Germinal center (tissue), 1 donor: ENCODE data around the gene LCN9.

Experiments used
- DNase-seq: peaks from one replicate; pipeline ENCODE4 v3.0.0; 2012; ENCODE audit warnings: mixed read lengths, low spot score

The LCN9 gene

DNA sequence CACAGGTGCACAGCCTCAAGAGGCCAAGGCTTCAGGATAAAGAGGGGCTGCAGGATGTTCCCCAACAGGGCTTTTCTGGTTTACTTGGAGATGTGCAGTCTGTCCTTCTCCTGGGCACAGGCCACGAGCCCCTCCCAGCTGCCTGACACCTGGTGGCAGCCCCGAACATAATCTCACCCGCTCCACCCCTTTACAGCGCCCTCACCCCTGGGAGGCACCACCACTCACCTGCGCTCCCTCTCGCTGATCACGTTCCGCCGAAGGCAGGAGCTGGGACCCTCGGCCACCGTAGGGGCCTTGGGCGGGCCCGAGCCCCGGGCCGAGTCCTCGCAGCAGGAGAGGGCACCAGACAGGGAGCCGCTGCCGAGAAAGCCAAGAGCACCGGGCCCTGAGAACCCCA is 35.7 kb downstream of the LCN9 start:
- DNase-seq, result no peak

DNA sequence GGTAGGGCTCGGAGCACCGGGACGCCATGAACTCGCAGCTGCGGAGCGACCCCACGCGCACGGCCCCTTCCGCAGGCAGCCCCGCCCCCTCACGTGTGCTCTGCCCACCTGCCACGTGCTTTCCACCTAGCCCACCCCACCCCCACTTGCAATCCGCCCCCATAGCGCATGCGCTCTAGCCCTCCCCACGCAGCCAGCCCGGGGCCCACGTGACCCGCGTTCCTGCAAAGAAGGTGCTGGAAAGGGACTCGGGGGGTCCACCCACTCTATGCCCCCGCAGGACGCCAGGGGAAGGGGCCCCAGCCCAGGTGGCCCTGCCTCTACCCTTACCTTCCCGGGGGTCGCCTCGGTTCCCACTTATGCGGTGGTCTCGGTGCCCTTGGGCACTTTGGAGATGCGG is 36.3 kb downstream of the LCN9 start, which contains the start of gene SOHLH1:
SOHLH1 (minus strand) TSS at position 42 of the 400 bp plus-strand sequence; CDS start at position 28, 14 bp downstream.
- DNase-seq, result no peak

DNA sequence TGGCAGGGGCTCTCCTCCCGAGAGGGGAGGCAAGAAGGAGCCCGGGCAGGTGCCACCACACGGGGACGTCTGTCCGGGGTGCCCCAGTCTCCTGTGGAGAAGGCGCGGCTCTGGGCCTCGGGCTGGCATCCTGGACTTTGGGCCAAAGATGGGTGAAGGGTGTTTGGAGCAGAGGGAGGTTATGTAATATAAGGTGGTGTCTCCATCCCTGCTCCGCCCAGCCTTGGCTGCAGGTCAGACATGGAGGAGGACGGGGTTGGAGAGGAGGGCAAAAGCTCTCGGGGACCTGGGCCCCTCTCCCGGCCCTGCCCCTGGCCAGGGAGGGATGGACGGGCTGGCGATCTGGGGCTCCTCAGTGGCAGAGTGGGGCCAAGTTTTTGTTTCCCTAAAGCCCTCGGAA is 37.4 kb downstream of the LCN9 start:
- DNase-seq, result no peak

DNA sequence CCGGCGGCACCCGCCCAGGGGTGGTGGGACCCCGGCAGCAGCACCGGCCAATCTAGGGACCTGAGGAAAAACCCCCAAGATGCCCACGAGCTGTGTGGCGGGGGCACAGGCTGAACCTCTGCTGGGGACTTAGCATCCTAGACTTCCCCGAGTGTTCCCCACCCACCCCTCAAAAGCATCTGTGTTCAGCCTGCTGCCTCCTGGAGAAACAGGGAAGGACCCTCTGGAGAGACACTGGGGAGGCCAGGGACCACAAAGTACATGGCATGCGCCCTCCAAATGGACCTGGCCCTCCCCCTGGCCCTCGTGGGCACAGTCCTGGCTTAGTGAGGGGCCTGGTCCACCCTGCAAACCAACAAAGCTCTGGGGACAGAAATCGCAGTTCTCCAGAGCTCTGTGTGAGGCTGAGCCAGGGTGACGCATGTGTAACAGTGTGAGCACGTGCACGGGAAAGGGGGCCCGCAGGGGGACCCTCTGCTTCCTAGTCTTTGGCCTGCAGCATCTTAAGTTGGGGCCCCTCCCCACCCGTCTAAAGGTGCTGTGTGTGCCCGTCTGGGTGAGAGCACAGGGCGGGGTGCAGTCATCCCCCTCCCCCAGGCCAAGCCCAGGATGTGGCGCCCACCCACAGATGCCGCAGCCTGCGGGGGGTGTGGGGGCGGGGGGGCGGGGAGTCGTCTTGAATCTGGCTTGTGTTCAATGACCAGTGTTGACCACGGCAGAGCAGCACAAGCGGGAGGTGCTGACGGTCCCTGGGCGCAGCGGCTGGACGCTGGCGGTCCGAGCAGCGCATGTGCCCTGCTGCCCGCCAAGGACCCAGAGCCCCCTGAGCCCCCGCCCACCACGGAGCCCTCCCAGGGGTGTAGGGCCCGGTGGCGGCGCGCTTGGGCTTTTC is 38.2 kb downstream of the LCN9 start:
- DNase-seq, result no peak

DNA sequence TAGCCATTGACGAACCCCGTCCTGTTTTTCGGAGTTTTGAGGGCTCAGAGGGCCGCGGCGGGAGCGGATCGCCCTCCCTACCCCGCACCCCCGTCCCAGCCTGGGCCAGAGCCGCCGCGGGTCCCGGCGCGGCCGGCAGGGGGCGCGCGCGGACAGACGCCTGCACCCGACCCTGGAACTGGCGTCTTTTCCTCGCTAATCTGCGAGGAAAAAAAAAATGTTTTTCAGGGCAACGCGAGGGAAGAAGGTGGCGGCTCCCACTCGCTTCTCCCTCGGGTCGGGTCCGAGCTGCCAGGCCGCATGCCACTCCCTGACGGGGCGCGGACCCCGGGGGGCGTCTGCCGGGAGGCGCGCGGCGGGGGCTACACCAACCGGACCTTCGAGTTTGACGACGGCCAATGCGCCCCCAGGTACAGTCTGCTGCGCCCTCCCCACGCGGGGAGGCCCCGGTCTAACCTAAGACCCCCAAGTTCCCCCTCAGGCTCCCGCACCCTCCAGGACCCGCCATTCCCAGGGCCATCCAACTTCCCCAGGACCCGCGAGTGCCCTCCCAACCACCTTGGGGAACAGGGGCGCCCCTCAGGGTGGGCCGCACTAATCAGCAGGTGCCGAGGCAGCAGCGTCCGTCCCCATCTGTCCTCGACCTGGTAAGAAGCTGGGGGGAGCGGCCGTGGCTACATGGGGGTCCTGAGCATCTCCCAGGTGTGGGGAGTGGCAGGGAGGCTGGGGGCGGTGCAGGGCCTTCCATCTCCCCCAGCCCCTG is 39.0 kb downstream of the LCN9 start, which contains the start of gene KCNT1:
KCNT1 (plus strand) TSS at position 227 of the 763 bp plus-strand sequence; CDS start at position 301, 74 bp downstream.
- DNase-seq, result peak; percentile 85

DNA sequence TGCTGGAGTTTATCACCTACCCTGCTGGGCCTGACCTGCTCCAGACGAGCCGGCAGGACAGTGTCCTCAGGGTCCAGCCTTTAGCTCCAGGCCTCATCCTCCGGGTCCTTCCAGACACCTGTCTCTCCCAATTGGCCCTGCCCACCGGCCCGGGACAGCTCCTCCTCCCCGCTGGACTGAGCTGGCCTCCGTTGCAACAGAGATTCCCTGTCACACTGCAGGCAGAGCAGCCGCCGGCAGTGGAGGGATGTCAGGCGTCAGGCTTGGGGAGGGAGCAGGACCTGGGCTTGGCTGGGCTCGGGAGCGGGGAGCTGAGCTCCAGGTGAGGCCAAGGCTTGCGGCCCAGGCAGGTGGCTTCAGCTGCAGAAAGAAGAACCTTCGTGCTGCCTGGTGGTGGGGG is 40.6 kb downstream of the LCN9 start:
- no peak for DNase-seq

DNA sequence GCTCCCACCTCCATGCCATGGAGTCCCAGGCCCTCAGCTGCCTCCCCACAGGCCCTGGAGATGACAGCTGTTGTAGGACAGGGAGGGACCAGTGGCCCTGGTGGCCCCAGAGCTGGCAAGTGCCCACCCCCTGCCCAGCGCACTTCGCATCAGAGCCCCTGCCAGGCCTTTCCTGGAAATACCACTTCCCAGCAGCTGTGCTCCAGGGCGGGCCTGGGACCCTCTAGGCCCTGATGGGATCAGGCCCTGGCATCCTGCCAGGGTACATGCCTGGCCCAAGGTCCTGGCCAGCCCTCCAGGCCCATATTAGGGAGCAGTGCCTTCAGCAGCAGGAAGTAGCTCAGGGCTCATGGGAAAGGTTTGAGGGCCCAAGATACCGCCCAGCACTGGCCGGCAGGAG is 41.4 kb downstream of the LCN9 start:
- DNase-seq, result no peak

DNA sequence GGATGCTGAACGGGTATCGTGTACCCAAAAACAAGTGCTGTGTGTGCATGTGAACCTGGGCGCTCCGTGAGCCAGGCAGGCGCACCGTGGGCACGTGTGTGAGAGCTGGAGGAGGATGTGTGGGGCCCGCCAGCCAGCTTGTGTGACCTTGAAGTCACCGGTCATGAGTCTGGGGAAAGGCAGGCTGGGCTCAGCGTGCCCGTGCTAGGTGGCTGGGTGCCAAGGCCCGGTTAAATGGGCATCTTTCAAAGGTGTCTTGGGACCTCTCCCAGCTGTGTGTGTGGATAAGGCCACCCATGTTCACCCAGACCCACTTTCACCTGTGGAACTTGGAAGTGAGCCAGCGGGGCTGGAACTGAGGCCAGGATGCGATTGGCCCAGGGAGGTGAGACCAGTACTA is 42.3 kb downstream of the LCN9 start:
- no peak for DNase-seq

DNA sequence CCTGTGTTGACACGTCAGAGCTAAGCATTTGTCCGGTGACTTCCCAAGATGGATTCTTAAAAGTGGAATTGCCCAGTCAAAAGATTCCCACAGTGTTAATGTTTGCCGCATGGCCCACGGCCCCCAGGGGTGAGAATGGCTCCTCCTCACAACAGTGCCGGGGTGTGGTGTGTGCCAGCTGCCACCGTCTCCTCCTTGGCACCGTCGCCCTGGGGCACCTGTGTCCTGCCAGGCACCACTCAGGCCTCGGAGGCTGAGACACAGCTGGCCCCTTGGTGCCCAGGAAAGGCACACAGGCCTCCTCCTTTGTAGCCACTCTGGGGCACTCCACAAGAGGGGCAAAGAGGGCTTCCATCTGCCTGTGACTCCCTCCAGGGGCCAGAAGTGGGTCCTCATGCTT is 43.2 kb downstream of the LCN9 start:
- no peak for DNase-seq

DNA sequence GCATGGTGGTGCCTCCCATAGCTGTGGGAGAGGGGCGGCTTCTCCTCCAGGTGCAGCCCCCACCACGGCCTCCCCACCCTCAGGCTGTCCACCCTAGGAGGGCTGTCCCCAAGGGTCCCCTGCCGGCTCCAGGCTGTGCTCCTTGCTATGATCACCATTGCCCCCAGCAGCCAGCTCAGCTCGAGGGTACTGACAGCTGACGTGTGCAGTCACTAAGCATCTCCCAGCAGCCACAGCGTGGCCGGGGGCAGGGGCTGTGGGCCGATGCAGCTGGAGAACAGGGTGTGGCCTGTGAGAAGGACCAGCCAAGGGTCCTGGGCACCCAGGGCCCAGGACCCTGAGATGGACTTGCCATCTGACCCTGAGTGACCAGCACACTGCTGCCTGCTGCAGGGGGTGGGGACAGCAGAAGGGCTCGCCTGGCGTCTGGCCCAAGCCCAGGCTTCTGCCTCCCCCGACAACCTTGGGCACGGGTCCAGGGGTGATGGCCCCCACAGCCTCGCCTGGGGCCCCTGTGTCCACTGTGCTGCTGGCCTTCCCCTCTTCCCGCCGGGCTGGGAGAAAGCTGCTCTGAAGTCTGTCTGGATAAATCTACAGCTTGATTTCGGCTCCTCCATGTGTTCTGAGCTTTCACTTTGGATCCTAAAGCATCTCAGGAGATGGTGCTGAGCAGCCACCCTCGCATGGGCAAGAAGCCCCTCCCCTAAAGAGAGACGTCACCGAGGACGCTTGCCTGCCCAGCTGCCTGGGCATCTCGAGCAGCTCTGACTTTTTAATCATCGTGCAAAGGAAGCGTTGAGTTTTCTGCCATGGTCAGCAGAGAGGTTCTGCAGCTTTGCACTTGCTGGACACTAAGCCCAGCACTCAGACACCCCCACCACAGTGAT is 44.4 kb downstream of the LCN9 start:
- DNase-seq, result no peak

DNA sequence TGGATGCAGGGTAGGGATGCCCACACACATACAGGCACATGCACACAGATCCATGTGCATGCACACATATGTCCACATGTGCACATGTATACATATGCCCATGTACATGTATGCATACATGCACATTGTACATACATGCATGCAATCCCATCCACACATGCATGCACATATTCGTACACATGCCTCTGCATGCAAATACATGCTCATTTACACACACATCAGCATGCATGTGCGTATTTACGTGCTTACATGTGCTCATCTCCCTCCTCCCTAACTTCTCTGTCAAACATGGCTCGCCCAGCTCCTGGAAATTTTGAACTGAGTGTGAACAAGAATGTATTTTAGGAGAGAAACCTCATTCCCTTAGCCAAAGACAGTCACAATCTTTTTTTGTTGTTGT is 45.1 kb downstream of the LCN9 start:
- DNase-seq, result no peak

DNA sequence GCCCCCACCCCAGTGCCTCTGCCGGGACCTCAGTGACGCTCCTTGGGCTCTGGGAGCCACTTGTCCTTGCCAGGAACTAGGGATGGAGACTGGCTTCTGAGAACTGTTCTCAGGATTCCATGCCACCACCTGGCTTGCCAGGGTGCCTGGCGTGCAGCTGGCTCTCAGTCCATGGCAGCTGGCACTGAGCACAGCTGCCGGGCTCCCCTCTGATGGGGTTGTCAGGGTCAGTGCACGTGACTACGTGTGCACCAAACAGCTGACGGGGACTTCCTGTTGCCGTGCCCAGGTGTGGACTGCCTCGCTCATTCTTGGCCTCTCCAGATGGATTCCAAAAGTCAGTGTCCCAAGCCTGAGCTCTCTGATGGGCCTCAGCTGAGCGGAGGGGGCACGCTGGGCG is 48.3 kb downstream of the LCN9 start:
- DNase-seq, result no peak

DNA sequence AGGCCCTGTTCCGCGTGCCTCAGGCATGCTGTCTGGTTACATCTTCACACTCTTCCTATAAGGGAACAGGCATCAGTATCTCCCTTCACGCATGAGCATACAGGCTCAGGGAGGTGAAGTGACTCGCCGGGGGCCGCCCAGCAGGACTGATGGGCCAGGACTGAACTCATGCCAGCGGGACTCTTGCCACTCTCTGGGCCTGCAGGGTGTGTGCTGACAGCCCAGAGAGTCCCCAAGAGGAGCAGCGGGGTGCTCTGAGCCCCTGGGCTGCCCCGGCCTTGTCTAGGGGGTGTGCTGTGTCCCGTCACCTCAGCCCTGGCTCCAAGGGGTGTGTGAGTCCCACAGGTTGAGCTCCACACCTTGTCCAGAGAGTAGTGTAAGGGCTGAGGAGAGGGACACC is 48.8 kb downstream of the LCN9 start:
- DNase-seq, result no peak

DNA sequence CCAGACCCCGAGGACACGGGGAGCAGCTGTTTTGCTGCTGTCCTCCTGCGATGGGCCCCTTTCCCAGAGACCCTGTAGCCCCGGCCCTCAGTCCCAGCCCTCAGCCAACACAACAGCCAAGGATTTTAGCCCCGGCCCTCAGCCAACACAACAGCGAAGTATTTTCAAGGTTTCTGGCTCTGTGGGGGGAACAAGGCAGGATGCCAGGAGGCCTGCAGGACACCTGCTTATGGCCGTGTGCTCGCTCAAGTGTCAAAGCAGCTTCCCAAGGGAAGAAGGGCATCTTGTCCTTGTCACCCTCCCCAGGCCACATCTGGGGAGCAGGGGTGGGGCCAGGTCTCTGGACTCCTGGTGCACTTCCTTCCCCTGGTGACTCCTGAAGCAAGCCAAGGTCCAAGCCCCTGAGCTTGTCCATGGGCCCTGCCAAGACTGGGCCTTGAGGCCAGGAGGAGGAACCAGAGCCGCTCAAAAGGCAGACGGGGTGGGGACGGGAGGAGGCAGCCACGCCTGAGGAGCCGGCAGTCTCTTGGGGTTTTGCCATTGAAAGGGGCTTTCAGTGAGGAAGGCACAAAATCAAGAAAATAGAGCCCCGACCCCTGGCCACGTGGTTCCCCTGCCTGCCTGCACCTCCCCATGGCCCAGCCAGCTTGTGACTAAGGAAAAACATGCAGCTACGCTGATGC is 49.6 kb downstream of the LCN9 start:
- no peak for DNase-seq

DNA sequence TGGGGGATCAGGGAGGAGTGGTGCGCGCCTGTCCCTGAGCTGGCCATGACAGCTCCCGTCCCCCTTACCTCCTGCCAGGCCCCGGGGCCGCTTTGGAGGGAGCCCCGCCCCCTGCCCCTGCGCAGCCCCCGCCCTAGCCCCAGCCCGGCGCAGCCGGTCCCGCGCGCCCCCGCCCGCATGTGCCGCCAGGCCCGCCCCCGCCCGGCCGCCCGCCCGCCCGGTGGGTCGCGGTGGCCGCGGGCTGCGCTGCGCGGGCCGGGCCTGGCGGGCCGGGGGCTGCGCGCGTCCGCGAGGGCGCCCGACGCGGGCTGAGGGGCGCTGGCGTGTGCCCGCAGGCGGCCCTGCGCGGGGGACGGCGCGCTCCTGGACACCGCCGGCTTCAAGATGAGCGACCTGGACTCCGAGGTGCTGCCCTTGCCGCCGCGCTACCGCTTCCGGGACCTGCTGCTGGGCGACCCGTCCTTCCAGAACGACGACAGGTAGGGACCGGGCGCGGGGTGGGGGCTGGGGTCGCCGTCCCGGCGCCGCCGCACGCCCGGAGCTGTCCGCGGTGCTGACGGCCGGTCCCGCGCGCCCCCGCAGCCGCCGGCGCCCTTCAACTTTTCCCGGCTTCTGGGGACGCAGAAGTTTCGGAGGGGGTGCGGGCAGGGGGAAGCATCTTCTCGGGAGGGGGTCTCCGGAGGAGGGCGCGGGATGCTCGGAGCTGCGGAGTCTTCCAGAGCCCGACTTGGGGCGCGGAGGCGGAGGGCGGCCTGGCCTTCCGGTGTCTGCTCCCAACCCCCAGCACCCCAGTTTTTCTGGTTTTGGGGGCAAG is 51.3 kb downstream of the LCN9 start:
- no peak for DNase-seq

DNA sequence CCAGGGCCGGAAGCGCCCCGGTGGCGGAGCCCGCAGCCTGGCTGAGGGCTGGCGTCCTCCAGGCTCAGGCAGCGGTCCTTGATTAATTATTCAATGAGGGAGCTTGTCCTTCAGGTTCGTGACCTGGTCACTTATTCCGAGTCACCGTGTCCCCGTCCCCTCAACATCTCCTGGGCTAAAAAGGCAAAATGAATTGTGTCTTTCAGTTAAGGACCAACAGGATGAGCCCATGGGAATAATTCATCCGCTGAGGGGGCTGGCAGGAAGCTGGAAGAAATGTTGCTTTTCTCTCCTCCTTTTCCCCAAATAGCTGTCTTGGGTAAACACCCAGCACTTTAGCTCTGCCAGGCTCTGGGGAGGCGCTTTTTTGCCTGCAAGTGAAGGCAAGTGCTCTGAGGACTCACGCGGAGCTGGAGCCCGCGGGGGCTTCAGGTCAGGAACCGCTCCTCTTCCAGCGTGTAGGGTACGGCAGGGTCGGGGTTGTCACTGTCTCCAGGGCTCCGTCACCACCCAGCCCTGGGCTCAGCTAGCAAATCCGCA is 52.0 kb downstream of the LCN9 start:
- DNase-seq, result no peak

DNA sequence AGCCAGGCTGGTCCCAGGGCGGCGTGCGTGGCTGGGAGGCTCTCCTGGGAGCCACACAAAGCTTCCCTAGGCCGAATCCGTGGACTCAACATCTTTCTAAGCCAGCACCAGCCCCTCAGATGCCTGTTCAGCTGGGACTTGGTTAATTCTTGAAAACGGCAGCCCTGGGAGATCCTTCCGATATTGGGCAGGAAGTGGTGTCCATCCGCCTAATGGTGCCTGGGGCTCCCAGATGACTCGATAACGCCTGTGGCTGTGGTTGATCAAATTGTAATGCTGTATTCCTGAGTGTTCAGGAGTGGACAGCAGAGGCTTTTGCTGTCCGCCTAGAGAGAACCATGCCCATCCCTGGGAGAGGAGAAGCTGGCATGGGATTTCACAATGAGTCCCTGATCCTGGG is 52.9 kb downstream of the LCN9 start:
- no peak for DNase-seq
